Spleen (tissue), 11 donors: Measurements from ENCODE around the gene DTWD2. TPM values are rescaled to one million over a fixed set of nuclear protein-coding genes. Genes with fewer than 3 reads are reported as not detected.
"Not testable (repeated sequence)": the region's sequence is repeated elsewhere in the genome, so short reads cannot be mapped to it uniquely, and the experiment has no call there.

Experiments used
- DNase-seq: peaks from one replicate; pipeline ENCODE4 v3.0.0-alpha.2; 2020
- H3K27ac ChIP-seq, 8 donors: fragments of 200-600 bp; sonication (generic) in 7 of 8; 1 replicate in 4 of 8; 2 replicates in 4 of 8; pipeline versions ENCODE4 v1.5.0 to v1.8.0; 2016 to 2021; ENCODE audit warnings: inconsistent platforms in 4 of 8, mild to moderate bottlenecking in 4 of 8, moderate library complexity in 1 of 8
- H3K27me3 ChIP-seq, 7 donors: fragments of 200-600 bp; sonication (generic) in 6 of 7; replicated peaks in 1 of 7; 1 replicate in 4 of 7; 2 replicates in 3 of 7; pipeline versions ENCODE4 v1.5.0 to v1.8.0; 2016 to 2021; ENCODE audit warnings: inconsistent platforms in 3 of 7, mild to moderate bottlenecking in 1 of 7
- H3K36me3 ChIP-seq, 6 donors: fragments of 200-600 bp; sonication (generic) in 5 of 6; 1 replicate in 4 of 6; 2 replicates in 2 of 6; pipeline versions ENCODE4 v1.5.0 to v1.8.0; 2016 to 2021; ENCODE audit warnings: inconsistent platforms in 2 of 6
- H3K4me1 ChIP-seq, 6 donors: fragments of 200-600 bp; sonication (generic) in 5 of 6; 1 replicate in 3 of 6; 2 replicates in 3 of 6; pipeline versions ENCODE4 v1.5.0 to v1.8.0; 2016 to 2021; ENCODE audit warnings: inconsistent platforms in 3 of 6
- H3K4me3 ChIP-seq, 8 donors: fragments of 200-600 bp; sonication (generic) in 7 of 8; 1 replicate in 4 of 8; 2 replicates in 4 of 8; pipeline versions ENCODE4 v1.5.0 to v1.8.0; 2016 to 2021; ENCODE audit warnings: inconsistent platforms in 4 of 8, mild to moderate bottlenecking in 4 of 8, moderate library complexity in 2 of 8
- H3K9me3 ChIP-seq, 8 donors: fragments of 200-600 bp; sonication (generic) in 7 of 8; 1 replicate in 4 of 8; 2 replicates in 4 of 8; pipeline versions ENCODE4 v1.5.0 to v1.8.0; 2016 to 2021; ENCODE audit warnings: inconsistent platforms in 4 of 8
- CTCF ChIP-seq, 11 experiments: fragments of 200-600 bp in 7 of 11; fragments of 450-650 bp in 4 of 11; sonication (generic) in 4 of 11; IDR thresholded peaks in 8 of 11; conservative IDR thresholded peaks in 3 of 11; 1 replicate in 7 of 11; 2 replicates in 4 of 11; pipeline versions ENCODE4 v1.4.0 to v1.8.0; 2016 to 2021; ENCODE audit warnings: antibody characterized with exemption in 11 of 11, inconsistent platforms in 4 of 11, mild to moderate bottlenecking in 1 of 11
- POLR2A ChIP-seq, 3 donors: fragments of 450-650 bp; IDR thresholded peaks; one replicate each; pipeline ENCODE4 v1.5.1; 2017; ENCODE audit warnings: antibody characterized with exemption in 3 of 3, mild to moderate bottlenecking in 1 of 3
- POLR2AphosphoS5 ChIP-seq, 3 donors: sonication (generic); formaldehyde crosslinking; IDR thresholded peaks; one replicate each; pipeline ENCODE4 v1.5.1; 2017; ENCODE audit warnings: antibody characterized with exemption in 3 of 3
- WGBS, 5 donors: extraction: QIAGEN DNeasy Blood & Tissue Kit in 3 of 5; methylation state at CpG; one replicate each; pipeline versions ENCODE4 v1.1.5 to v1.1.7; 2013 to 2018; 5-methylcytosine and 5-hydroxymethylcytosine counted together
- intact Hi-C: fragments of 100-400 bp; cut with DNase I; formaldehyde crosslinking; loops from one replicate; pipeline ENCODE4 v1.15.0; 2023; ENCODE audit warnings: low total_unique reads
- polyA plus RNA-seq, 3 donors: library from polyadenylated mRNA; stranded (reverse); fragments of 200-250 nt; gene quantifications; one replicate each; pipeline ENCODE4 v1.2.1, GENCODE V29; 2013
- total RNA-seq, 7 donors: library from RNA; depleted of rRNA in 3 of 7; stranded (reverse); fragments of >200 nt in 3 of 7; fragmentation: NEBNext Ultra II Directional in 4 of 7; extraction: Animal tissue kit (Norgen Biotek cat#: 25700) in 4 of 7; gene quantifications; one replicate each; pipeline versions ENCODE4 v1.1.0 to v1.2.1, GENCODE V29; 2016 to 2021
- donor health status: healthy with polysubstance abuse.
- donor health status: DM: no; HTN: no; CAD: no; lungs with moderate emphysema.
- donor health status: DM: no; HTN: no; CAD: no.
- donor health status: Bipolar disorder and iron deficiency.
- donor health status: healthy.
- donor health status: DM: no; HTN: no; CAD: no.
- donor health status: DM: yes; HTN: yes; CAD: no.

Gene DTWD2
- total and polyA plus RNA-seq, 10 donors: 1.2 to 25.5 (median 8.6) TPM

GRCh38 chr5:118921866-118922265 is 66.5 kb downstream of the DTWD2 start:
- H3K36me3 ChIP-seq: peaks cover 0 to 17% (median 0%) of the 10 kb centered on the region in 6 donors
- H3K27me3 ChIP-seq: no peaks in the 10 kb centered on the region
- WGBS, 5 donors: 88 to 98% (median 96%) methylated on average over 2 of the region's 2 CpGs
- H3K9me3 ChIP-seq: no peaks in the 10 kb centered on the region
- TF ChIP-seq POLR2A (IDR thresholded peaks at IDR 0.05): no peak
- no peak for TF ChIP-seq CTCF (IDR thresholded peaks at IDR 0.05 in 8 of 11, conservative IDR thresholded peaks at IDR 0.05 in 3 of 11)
- TF ChIP-seq POLR2AphosphoS5 (IDR thresholded peaks at IDR 0.05): no peak
- no peak overlapping the region for H3K4me3 ChIP-seq
- intact Hi-C loops: no loop called here
- no peak overlapping the region for H3K27ac ChIP-seq
- H3K4me1 ChIP-seq: no peaks in the 10 kb centered on the region
- DNase-seq: no peak

- H3K9me3 ChIP-seq: no peaks in the 10 kb centered on the region
- no peaks in the 10 kb centered on the region for H3K27me3 ChIP-seq
- intact Hi-C loops: no loop called here
- no peak overlapping the region for H3K4me3 ChIP-seq
- no peaks in the 10 kb centered on the region for H3K4me1 ChIP-seq
- TF ChIP-seq POLR2A (IDR thresholded peaks at IDR 0.05): no peak
- TF ChIP-seq POLR2AphosphoS5 (IDR thresholded peaks at IDR 0.05): no peak
- TF ChIP-seq CTCF (IDR thresholded peaks at IDR 0.05 in 8 of 11, conservative IDR thresholded peaks at IDR 0.05 in 3 of 11): no peak
- H3K36me3 ChIP-seq: peaks cover 0 to 8% (median 0%) of the 10 kb centered on the region in 6 donors
- no peak for DNase-seq
- 71 to 89% (median 82%) methylated on average over 3 of the region's 3 CpGs for WGBS, 5 donors
- no peak overlapping the region for H3K27ac ChIP-seq
These were observed 69.3 kb downstream of the DTWD2 start for GRCh38 chr5:118919016-118919415.

- Histone ChIP-seq H3K4me3 (no peak overlapping the region), H3K4me1 (no peaks in the 10 kb centered on the region), H3K27ac (no peak overlapping the region), H3K9me3 (no peaks in the 10 kb centered on the region), H3K36me3 (peaks cover 0 to 8% (median 0%) of the 10 kb centered on the region in 6 donors), H3K27me3 (no peaks in the 10 kb centered on the region)
- WGBS, 5 donors: 91 to 94% (median 93%) methylated on average over 7 of the region's 7 CpGs
- DNase-seq: no peak
- intact Hi-C loops: no loop called here
- no peak for TF ChIP-seq CTCF (IDR thresholded peaks at IDR 0.05 in 8 of 11, conservative IDR thresholded peaks at IDR 0.05 in 3 of 11)
- TF ChIP-seq POLR2A (IDR thresholded peaks at IDR 0.05): no peak
- no peak for TF ChIP-seq POLR2AphosphoS5 (IDR thresholded peaks at IDR 0.05)
These were observed 70.1 kb downstream of the DTWD2 start for GRCh38 chr5:118918232-118918631.

- DNase-seq, H3K36me3 ChIP-seq, H3K4me1 ChIP-seq, H3K27ac ChIP-seq, H3K4me3 ChIP-seq, intact Hi-C loops, H3K27me3 ChIP-seq, H3K9me3 ChIP-seq: not testable (repeated sequence)
- WGBS, 5 donors: 92 to 98% (median 97%) methylated on average over 5 of the region's 5 CpGs
These were observed 80.8 kb downstream of the DTWD2 start for GRCh38 chr5:118907536-118907935.

GRCh38 chr5:118906947-118907346 is 81.4 kb downstream of the DTWD2 start:
- H3K27ac ChIP-seq: no peak overlapping the region

More at GRCh38 chr5:118906947-118907346, 81.4 kb downstream of the DTWD2 start:
- no peaks in the 10 kb centered on the region for H3K9me3 ChIP-seq
- H3K27me3 ChIP-seq: no peaks in the 10 kb centered on the region
- DNase-seq: no peak
- H3K4me3 ChIP-seq: no peak overlapping the region
- H3K36me3 ChIP-seq: no peaks in the 10 kb centered on the region
- TF ChIP-seq POLR2AphosphoS5 (IDR thresholded peaks at IDR 0.05) (no peak), POLR2A (IDR thresholded peaks at IDR 0.05) (no peak), CTCF (IDR thresholded peaks at IDR 0.05 in 8 of 11, conservative IDR thresholded peaks at IDR 0.05 in 3 of 11) (no peak)
- no peaks in the 10 kb centered on the region for H3K4me1 ChIP-seq
- intact Hi-C loops: no loop called here
